HS-27A (cell line): ENCODE results near the gene WDR62.

Source experiments
- DNase-seq: peaks from one replicate; pipeline ENCODE4 v3.0.0-alpha.2; 2012; ENCODE audit warnings: low read depth, missing footprints

The WDR62 gene

GRCh38 chr19:36054733-36055686, at the start of gene WDR62:
Gene WDR62, plus strand, starts transcription at chr19:36054897. Its CDS starts 75 bp downstream, at chr19:36054972.
- DNase-seq = peak; percentile 72

DNA sequence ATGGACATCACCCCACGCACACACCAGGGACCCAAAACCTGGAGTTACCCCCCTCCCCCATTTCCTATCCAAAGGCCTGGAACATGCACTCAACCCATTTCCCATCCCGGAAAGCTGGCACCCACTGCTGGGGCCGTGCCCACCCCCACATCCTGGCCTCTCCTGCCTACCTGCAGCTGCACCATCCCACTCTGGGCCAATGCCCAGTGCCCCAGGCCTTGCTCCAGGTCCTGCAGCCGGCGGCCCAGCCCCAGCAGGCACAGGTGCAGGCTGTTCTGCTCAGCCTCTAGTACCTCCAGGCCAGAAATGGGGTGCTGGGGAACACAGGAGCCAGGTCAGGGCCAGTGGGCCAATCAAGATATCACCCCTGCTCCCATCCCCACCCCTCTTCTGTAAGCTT, 47.7 kb upstream of the WDR62 start:
- DNase-seq = no peak

DNA sequence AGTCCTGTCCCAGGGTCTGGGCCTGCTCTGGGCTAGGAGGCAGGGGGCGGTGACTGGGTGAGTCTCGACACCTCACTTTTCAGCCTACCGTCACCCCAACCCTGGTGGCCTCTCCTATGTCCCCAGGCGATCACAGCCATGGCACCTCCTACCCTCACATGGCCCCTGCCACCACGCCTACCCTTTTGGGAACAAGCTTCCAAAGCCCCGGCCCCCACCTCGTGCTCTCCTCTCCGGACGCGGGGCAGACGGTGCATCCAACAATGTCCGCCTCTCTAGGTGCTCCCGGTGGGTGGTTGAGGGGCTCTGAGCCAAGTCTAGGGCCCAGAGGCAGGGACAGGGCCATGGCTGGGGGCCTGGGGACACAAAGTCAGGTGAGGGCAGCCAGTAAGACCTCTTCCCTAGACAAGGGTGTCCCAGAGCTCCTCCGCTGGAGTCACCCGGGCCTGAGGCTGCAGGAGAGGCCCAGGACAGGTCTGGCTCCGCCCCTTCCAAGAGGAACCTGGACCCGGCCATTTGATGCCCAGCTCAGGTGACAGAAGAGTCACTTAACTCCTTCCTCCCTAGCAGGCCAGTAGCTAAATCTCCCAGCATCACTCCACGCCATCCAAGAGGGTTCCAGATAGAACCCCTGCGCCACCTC, 46.2 kb upstream of the WDR62 start, which contains the start of gene SYNE4:
Gene SYNE4 (minus strand): TSS at position 478 of the 643 bp plus-strand sequence. CDS start 132 bp downstream, at position 346.
- DNase-seq = no peak

- no peak for DNase-seq
Measured at GRCh38 chr19:36009220-36009619, 45.5 kb upstream of the WDR62 start.

GRCh38 chr19:36009633-36010379, 44.9 kb upstream of the WDR62 start:
- DNase-seq = no peak

DNA sequence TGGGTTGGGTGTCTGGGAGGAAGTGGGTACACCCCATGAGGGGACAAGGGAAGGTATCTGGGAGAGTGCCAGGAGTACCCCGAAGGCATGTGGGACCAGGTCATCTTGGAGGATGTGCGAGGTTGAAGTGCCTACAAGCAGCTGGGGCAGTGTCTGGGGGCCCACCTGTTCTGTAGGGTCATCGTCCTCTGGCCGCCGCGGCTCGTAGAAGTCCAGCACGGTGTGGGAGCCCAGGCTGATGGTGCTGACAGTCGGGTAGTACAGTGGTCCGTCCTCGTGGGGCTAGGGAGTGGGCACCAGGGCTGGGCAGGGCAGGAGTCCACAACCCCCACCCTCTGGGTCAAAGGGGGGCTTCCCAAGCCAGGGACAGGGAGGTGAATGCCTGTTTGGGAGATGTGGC, 44.3 kb upstream of the WDR62 start:
- no peak for DNase-seq

GRCh38 chr19:36013280-36014011, 41.3 kb upstream of the WDR62 start:
- DNase-seq = no peak

DNA sequence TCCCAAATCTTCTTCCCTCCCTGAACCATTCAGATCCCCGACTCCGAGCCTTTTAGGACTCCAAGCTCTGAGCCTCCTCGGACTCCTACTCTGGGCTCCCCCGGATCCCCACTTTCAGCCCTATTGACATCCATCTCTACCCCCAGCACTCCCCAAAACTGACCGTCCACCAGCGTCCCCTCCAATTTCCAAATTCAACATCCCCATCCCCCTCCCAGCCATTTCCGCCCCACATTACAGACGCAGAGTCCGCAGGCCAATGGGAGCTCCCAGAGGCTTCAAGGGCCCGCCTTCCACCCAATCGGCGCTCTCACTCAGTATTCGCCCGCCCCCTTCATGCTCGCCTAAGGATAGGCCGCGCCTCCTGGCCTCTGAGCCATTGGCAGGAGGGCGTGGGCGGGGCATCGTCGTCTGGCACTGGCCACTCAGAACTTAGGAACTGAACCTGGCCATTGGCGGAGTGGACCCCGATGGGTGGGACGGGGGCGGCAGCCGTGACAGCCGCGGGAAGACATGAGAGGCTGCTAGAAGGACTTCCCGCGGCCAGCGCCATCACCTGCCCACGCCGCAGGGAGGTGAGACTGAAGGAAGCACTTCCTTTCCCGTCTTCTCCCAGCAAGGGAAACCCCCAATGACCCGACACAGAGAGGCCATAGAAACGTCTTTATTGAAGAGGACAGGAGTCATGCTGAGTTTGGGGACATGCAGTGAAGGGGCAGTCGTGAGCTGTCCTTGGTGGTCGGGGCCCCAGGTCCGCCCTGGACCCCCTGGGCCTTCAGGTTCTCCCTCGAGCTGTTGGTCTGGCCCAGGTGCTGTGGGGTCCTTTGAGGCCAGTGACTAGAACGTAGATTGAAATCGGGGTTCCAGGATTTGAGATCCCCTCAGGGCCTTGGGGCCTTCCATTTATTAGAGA, 40.4 kb upstream of the WDR62 start, which contains the start of gene ALKBH6:
Gene ALKBH6 (minus strand): TSS at position 202 of the 913 bp plus-strand sequence. CDS start 816 bp downstream, outside the sequence.
- peak; percentile 100 for DNase-seq

- DNase-seq = no peak
Measured at GRCh38 chr19:36019061-36019670, 35.5 kb upstream of the WDR62 start.

DNA sequence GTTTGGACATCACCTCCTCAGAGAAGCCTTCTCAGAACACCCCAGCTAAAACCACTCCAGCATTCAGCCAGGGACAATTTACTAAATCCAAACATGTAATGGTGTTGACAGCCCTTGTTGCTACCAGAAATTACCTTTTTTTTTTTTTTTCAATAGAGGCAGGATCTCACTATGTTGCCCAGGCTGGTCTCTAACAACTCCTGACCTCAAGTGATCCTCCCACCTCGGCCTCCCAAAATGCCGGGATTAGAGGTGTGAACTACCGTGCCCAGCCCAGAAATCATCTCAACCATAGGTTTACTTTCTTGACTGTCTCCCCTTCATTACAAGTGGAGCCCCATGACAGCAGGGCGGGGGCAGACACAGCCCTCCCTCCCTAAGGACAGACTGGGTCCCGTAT, 31.3 kb upstream of the WDR62 start:
- DNase-seq = no peak

DNA sequence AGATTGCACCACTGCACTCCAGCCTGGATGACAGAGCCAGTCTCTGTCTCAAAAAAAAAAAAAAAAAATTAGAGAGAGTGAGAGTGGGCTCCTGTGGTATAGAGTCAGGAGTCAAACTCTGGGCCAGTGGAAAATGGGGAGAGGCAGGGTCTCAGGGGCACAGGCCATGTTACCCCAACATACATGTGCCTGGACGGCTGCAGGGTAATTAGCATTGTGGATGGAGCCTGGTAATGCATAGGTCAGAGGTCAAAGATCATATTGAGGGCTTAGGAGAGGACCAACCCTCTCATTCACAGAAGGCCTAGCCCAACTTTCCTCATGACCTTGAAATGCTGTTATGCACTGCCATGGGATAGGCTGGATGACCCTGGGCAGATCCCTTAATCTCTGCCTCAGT, 29.2 kb upstream of the WDR62 start:
- no peak for DNase-seq

DNA sequence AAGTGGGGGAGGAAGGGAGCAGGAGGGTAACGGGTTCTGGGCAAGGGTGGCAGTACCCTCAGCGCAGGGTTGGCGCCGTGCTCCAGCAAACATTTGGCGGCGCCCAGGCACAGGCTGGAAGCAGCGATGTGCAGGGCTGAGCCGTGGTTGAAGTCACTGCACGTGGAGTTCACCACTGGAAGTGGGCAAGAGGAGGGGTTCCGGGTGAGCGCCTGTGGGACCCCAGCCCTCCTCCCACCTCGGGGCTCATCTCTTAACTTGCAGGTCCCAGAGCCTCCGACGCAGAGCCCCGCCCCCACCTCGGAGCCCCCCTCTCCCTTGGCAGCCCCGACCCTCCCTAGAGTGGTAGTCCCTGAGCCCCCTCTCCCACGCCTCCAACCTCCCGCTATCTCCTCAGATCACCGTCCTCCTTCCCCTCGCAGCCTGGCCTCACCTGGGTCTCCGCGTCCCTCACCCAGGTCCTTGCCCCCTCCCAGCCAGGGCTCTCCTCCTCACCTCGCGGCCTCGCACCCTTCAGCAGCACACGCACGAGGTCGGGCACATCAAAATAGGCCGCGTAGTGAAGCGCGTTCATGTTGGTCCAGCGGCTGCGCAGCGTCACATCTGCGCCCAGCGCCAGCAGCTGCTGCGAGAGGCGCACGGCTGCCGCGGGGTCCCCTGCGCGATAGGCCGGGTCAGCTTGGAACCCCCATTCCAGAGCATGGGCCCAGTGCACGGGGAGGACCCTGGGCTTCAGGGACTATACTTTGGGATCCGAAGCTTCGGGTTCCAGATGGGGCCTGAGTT, 28.4 kb upstream of the WDR62 start:
- DNase-seq = no peak

DNA sequence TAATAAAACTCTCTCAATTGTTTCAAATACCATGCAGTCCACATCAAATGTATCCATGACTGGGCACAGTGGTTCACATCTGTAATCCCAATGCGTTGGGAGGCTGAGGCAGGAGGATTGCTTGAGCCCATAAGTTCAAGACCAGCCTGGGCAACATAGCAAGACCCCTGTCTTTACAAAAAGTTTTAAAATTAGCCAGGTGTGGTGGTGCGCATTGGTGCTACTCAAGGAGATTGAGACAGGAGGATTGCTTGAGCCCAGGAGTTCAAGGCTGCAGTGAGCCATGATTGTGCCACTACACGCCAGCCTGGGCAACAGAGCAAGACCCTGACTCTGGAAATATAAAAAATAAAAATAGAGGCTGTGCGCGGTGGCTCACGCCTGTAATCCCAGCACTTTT, 27.0 kb upstream of the WDR62 start:
- DNase-seq = no peak

DNA sequence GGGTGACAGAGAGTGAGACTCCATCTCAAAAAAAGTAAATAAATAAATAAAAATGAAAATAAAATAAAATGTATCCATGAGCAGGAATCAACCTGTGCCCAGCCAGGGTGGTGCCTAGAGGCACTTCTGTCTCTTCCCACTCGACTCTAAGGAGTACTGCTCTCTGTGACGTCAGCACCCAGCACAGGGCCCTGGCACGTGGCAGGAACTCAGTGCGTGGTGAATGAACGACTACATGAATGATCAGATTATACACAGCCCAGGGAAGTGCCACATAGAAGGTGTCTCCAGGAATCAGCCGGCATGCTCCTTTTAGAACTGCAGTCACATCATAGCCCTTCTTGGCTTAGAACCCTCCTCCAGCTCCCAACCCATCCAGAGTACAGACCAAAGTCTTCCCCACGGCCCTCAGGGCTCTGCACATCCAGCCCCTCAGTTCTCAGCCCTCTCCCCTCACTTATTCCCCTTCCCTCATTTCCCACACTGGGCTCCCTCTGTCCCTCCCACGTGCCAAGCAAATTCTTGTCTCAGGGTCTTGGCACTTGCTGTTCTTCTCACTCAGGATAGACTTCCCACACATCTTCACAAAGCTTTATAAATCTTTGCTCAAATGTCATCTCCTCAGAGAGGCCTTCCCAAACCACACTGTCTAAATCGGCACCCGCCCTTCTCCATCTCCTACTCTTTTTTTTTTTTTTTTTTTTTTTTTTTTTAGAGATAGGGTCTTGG, 26.2 kb upstream of the WDR62 start:
- DNase-seq = no peak

GRCh38 chr19:36030264-36031148, 24.2 kb upstream of the WDR62 start:
- no peak for DNase-seq

GRCh38 chr19:36031308-36031707, 23.4 kb upstream of the WDR62 start:
- DNase-seq = no peak
